Activated T-cell treated with anti-CD3 and anti-CD28 coated beads for 1 hour (primary cell): Measurements from ENCODE around the gene ETV2.
"Not testable (repeated sequence)": the region's sequence is repeated elsewhere in the genome, so short reads cannot be mapped to it uniquely, and the experiment has no call there.

ENCODE experiments used
- DNase-seq: peaks from one replicate; pipeline ENCODE4 v3.0.0-alpha.2; 2020; ENCODE audit warnings: low read depth

The ETV2 gene

GRCh38 chr19:35641515-35642151, at the start of gene ETV2:
Gene ETV2, plus strand, starts transcription at chr19:35641745. Its CDS starts 716 bp downstream, at chr19:35642461.
- no peak for DNase-seq

GRCh38 chr19:35592226-35592625, 49.3 kb upstream of the ETV2 start:
- DNase-seq, result no peak

- DNase-seq, result not testable (repeated sequence)
Observed at GRCh38 chr19:35595026-35595425, 46.5 kb upstream of the ETV2 start.

GRCh38 chr19:35595928-35596327, 45.6 kb upstream of the ETV2 start:
- DNase-seq, result no peak

GRCh38 chr19:35596366-35596999, 45.1 kb upstream of the ETV2 start:
- no peak for DNase-seq

- DNase-seq, result no peak
Observed at GRCh38 chr19:35601971-35602370, 39.6 kb upstream of the ETV2 start.

GRCh38 chr19:35604436-35604835, 37.1 kb upstream of the ETV2 start:
- DNase-seq, result not testable (repeated sequence)

GRCh38 chr19:35607170-35607569, 34.4 kb upstream of the ETV2 start:
- not testable (repeated sequence) for DNase-seq

GRCh38 chr19:35607661-35608060, 33.9 kb upstream of the ETV2 start:
- DNase-seq, result no peak

GRCh38 chr19:35608251-35608650, 33.3 kb upstream of the ETV2 start:
- DNase-seq, result no peak

- no peak for DNase-seq
Observed at GRCh38 chr19:35609851-35610353, 31.6 kb upstream of the ETV2 start.

GRCh38 chr19:35612224-35612558, 29.4 kb upstream of the ETV2 start:
- DNase-seq, result no peak

- DNase-seq, result peak; percentile 93
Observed at GRCh38 chr19:35612559-35613321, 28.8 kb upstream of the ETV2 start, which contains the start of gene HAUS5. Gene HAUS5, plus strand, starts transcription at chr19:35612735. Its CDS starts 60 bp downstream, at chr19:35612795.

GRCh38 chr19:35613574-35613973, 28.0 kb upstream of the ETV2 start:
- no peak for DNase-seq

- no peak for DNase-seq
Observed at GRCh38 chr19:35615036-35615435, 26.5 kb upstream of the ETV2 start.

GRCh38 chr19:35618857-35619256, 22.7 kb upstream of the ETV2 start:
- DNase-seq, result no peak

- no peak for DNase-seq
Observed at GRCh38 chr19:35619290-35619923, 22.1 kb upstream of the ETV2 start.

- no peak for DNase-seq
Observed at GRCh38 chr19:35620001-35620400, 21.5 kb upstream of the ETV2 start.

- no peak for DNase-seq
Observed at GRCh38 chr19:35621708-35622107, 19.8 kb upstream of the ETV2 start.

- no peak for DNase-seq
Observed at GRCh38 chr19:35622750-35623149, 18.8 kb upstream of the ETV2 start.

- no peak for DNase-seq
Observed at GRCh38 chr19:35623327-35624010, 18.1 kb upstream of the ETV2 start.

GRCh38 chr19:35628264-35628564, 13.3 kb upstream of the ETV2 start:
- DNase-seq, result no peak
